Liver (tissue), 3 donors: Measurements from ENCODE around the gene ESPN.

Experiments used
- ATF3 ChIP-seq: IDR thresholded peaks from 2 replicates; pipeline ENCODE4 v1.6.1; 2016; ENCODE audit warnings: antibody characterized with exemption
- MAX ChIP-seq: IDR thresholded peaks from 2 replicates; pipeline ENCODE4 v1.6.1; 2016; ENCODE audit warnings: antibody characterized with exemption
- REST ChIP-seq: IDR thresholded peaks from 2 replicates; pipeline ENCODE4 v1.6.1; 2016; ENCODE audit warnings: antibody characterized with exemption, mild to moderate bottlenecking
- RXRA ChIP-seq, 2 donors: IDR thresholded peaks; 2 replicates each; pipeline ENCODE4 v1.6.1; 2017 to 2018; ENCODE audit warnings: antibody characterized with exemption in 2 of 2, mild to moderate bottlenecking in 1 of 2
- YY1 ChIP-seq: IDR thresholded peaks from 2 replicates; pipeline ENCODE4 v1.6.1; 2016; ENCODE audit warnings: antibody characterized with exemption, mild to moderate bottlenecking
- TF ChIP-seq, protein P1 (sequence below): fragments of 150-350 bp; IDR thresholded peaks from 2 replicates; pipeline ENCODE4 v1.5.1; 2017; ENCODE audit warnings: improper control_type of control experiment, low read depth, low read length; ENCODE audit not compliant: missing input control
- donor health status: healthy.
- donor health status: healthy.

DNA sequence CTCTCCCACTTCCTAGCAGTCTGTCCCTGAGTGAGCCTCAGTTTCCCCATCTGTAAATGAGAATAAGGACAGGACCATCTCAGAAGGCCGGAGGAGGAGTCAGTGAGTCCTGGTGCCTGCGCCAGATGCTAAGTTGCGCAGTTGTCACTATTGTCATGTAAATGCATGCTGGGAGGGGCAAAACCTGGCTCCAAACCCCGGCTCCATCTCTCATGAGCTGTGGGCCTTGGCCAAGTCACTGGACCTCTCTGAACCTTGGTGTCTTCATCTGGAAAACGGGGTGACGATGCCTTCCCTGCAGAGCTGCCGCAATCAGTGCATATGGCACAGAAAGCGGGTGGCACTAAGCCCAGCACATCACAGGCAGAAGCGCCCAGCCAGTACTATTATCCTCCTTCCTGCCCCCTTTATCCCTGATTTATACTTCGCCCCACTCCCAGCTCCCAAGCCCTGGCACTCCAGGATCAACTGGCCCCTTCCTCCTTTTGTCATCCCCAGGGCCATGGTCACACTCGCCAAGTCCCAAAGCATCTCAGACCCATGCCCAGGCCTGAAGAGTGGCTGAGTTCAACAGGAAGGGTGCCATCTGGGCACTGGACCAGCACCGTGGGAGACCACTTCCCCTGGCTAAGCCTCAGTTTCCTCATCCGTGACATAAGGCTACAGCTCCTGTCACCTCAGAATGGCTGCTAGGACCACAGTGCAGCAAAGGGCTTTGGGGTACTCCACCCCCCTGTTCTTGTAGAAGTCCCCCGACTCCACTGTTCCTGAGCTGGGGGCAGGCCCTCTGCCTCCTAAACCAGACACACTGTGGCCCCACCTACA is 71.2 kb downstream of the ESPN start:
- TF ChIP-seq, protein P1, sequence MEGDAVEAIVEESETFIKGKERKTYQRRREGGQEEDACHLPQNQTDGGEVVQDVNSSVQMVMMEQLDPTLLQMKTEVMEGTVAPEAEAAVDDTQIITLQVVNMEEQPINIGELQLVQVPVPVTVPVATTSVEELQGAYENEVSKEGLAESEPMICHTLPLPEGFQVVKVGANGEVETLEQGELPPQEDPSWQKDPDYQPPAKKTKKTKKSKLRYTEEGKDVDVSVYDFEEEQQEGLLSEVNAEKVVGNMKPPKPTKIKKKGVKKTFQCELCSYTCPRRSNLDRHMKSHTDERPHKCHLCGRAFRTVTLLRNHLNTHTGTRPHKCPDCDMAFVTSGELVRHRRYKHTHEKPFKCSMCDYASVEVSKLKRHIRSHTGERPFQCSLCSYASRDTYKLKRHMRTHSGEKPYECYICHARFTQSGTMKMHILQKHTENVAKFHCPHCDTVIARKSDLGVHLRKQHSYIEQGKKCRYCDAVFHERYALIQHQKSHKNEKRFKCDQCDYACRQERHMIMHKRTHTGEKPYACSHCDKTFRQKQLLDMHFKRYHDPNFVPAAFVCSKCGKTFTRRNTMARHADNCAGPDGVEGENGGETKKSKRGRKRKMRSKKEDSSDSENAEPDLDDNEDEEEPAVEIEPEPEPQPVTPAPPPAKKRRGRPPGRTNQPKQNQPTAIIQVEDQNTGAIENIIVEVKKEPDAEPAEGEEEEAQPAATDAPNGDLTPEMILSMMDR, result no peak
- TF ChIP-seq MAX, result no peak
- TF ChIP-seq REST, result no peak
- TF ChIP-seq YY1, result no peak
- no peak for TF ChIP-seq RXRA (IDR thresholded peaks at IDR 0.05)
- no peak for TF ChIP-seq ATF3
